DOHH2 (cell line): ENCODE measurements around the gene INSIG1.

Experiments
- CTCF ChIP-seq: fragments of 200-600 bp; sonication (generic); IDR thresholded peaks from one replicate; pipeline ENCODE4 v1.5.1; 2014; ENCODE audit warnings: antibody characterized with exemption, mild to moderate bottlenecking, low read depth, low read length; ENCODE audit not compliant: poor library complexity, severe bottlenecking
- EZH2phosphoT487 ChIP-seq: fragments of 200-600 bp; sonication (generic); IDR thresholded peaks from 2 replicates; pipeline ENCODE4 v1.6.1; 2017; ENCODE audit warnings: borderline replicate concordance, mild to moderate bottlenecking, antibody characterized with exemption, low read length, moderate library complexity, mixed read lengths

DNA sequence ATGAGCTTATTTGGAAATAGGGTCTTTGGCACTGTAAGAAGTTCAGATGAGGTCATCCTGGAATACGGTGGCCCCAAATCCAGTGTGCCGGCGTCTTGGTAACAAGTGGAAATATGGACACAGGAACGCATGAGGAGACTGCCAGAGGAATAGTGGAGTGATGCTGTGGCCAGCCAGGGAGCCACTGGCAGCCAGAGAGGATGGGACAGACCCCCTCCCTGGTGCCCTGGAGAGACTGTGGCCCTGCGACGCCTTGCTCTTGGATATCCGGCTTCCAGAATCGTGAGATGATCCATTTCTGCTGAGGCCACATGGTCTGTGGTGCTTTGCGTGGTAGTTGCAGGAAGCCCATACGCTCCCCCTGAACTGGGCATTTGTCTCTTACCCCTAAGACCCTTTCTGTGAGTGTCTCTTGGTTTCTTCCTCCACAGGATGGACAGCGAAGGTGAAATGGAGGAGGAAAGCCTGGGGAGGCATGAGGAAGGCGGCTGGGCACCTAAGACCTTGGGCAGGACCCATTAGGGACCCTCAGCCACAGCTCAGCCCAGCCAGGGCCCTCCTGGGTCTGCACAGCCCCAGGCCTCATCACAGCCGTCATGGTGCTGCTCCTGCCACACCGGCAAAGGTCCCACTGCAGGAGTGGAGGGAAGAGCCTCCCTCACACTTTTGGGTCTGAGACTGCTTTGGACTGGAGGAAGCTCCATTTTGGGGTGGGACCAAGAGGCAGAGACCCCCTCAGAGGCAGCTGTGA is 53.6 kb downstream of the INSIG1 start:
- TF ChIP-seq CTCF = no peak
- no peak for TF ChIP-seq EZH2phosphoT487
